Activated CD4-positive, alpha-beta T cell treated with anti-CD3 and anti-CD28 coated beads, Interleukin-2, amount 50 U/mL, for 1 hour (primary cell): ENCODE data around the gene PDCD4.

Experiments used
- DNase-seq: peaks from one replicate; pipeline ENCODE4 v3.0.0-alpha.2; 2020

PDCD4 gene

DNA sequence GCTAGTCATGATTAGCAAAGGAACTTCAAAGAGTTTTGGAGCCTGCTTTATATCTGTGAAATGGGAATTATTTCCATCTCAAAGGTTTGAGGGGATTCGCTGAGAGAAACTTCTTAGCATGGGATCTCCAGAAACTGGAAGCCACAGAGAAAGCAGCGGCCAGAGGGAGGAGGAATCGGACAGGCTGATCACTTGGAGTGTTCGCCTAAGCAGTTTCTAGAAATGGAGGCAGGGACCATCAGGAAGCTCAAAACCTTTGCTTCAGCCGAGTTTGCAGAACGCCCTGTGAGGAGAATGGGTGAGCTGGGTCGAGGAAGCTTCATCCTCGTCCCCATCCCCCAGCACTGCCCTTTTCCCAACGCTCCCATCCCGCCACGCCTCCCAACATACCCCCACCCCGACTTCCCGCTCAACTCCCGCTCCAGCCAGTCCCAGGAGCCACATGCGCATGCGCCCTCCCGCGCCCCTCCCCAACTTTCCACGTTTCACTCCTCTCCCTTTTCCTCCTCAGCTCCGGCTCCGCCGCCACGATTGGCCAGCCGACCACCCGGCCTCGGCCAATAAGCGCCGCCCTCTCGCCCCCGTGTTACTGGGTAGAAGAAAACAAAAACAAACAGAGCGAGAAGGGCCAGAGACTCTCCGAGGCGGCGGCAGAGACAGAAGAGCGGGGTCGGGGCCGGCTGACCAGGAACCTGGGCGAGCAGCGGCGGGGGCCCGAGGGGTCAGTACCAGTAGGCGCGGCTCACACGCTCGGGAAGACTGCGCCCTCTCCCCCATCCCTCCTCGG lies at the start of gene PDCD4:
TSS of gene PDCD4 (plus strand) at position 631 of the 787 bp plus-strand sequence. CDS start 4,100 bp downstream, outside the sequence.
- peak; percentile 94 for DNase-seq

DNA sequence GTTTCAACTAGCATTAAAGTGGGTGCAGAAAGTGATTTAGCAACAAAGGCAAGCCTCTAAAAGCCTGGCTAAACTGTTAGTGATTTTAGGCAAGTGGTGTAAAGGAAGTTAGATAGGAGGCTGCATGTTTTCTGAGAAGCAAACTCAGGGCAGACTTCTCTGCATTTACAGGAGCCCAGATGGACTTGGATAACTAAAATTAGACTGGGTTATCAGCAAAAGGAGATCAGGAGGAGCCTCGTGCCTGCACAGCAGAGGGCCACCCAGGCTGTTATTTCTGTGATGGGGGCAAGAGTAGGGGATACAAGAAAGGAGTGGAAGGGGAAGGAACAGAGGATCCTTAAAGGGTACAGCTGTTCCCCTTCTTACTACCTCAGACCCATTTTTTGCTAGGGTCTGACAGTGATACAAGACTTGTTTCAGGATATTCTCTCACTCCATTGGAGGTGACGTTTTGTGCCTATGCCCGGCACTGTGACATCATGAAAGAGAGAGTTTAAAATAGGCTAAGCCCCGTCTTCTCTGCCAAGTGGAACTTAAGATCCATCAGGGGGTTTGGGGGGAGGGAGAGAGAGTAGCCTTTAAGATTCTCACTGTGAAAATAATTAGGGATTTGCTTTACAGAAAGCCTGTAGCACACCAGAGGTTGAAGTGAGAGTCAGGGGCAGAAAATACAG lies 49.6 kb upstream of the PDCD4 start:
- no peak for DNase-seq

DNA sequence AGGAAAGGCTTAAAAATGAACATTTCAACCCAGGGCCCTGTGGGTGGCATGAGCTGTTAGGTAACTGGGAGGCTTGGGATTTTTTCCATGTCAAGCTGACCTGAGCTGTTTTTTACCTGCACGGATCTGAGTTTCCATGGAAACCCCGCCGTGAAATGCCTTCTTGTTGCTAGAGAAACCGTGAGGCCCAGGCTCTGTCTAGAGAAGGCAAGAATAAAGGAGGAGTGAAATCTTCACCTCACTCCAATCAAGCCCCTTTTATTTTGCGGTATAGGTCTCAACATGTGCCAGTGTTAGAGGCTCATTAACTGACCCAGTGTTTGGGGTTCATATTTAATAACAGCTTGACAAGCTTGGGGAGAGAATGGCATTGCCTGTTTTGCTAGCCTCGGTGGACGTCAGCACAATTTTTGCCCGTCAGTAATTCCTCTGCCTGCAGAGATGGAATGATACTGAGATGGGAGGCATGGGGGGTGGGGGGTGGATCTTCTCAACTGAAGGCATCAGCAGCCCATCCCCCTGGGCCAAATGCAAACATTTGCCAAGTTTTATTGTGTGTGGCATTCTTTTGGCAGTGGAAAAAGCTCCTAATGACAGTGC lies 48.9 kb upstream of the PDCD4 start:
- no peak for DNase-seq

DNA sequence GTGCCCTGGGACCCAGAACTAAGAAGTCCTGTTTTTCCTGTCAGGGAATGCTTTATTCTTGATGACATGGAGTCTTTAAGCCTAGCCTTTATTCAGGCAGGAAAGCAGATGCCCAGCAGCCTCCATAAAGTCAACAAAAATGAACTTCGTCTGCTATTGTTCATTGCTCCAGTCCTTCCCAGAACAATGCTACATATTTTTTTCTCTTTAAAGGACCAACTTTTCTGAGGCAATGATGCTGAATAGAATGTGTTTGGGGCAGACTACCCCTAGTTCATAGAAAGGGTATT lies 47.6 kb upstream of the PDCD4 start:
- DNase-seq = no peak

DNA sequence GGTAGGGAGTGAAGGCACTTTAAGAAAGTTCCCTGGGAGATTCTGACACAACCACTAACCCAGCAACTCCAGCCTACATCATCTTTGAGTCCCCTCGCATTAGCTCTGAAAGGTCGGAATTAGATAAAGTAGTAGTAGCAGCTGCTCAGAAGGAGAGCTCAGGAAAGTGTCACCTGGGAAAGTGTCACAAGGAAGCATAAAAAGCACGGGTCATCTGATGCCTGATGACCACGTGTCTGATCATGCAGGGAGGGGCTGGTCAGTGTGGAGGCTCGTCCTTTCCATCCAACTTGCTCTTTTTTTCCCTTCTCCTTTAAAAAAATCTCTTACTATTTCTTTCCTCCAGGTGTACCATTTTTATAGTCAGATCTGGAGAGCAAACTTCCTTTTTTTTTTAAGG lies 47.1 kb upstream of the PDCD4 start:
- DNase-seq = no peak

DNA sequence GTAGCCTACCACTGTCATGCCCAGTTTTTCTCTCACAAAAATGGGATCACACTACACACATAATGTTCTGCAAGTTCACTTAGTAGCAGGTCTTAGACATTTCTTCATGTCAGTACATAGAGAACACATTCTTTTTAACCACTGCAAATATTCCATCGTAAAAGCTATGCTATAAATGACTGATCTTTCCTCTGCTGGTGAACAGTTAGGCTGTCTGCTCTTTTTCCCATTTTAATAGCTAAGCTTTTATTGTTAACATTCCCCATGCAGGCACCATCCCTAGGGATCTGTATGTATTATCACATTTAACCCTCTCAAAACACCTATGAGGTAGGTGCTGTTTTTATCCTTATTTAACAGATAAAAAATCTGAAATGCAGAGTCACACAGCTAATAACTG lies 46.2 kb upstream of the PDCD4 start:
- DNase-seq = no peak

DNA sequence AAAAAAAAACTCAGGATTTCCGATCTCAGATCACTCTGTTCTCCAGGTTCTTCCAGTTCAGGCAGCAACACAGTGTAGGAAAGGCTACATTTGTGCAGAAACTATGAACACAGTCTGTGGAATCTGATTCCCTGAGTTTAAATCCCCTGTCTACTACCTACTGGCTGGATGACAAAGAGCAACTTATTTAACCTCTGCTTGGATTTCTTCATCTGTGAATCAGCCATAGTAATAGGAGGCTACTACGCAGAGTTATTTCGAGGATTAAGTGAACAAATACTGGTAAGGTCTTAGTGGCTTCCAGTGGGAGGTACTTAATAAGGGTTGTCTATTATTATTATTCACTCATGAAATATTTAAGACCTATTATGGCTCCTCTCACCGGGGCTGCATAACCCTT lies 44.3 kb upstream of the PDCD4 start:
- DNase-seq = no peak

DNA sequence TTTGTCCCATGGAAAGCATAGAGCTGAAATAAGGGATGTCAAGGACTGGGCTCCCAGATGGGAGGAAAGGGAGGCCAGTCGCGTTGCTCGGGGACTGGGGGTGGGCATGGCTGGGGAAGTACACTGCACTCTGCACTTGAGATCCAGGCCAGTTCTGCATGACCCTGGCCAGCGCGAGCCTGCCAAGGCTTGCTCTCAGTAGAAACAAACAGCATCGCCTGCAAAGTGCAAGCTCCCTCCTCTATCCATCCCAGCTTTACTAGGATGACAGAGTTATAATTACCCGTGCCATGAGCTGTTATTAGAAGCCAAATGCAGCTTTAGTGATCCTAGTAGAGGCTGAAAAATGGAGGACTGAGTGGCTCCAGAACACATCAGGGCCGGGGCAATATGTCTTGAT lies 43.9 kb upstream of the PDCD4 start:
- DNase-seq = no peak

DNA sequence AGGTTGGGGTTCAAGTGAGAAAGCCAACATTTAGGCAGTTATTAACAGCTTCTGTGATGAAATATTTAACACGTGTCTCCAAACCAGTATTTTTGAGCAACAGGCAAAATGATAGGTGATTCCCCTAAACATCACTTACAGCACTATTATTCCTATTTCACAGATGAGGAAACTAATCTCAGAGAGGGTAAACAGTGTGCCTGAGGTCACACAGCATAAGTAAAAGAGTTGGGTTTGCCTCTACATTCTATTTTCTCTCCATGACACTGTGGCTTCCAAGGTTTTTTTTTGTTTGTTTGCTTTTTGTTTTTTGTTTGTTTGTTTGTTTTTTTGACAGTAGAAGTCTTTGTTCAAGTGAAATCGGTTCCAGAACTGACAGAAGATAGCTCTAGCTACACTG lies 43.2 kb upstream of the PDCD4 start:
- DNase-seq = no peak

DNA sequence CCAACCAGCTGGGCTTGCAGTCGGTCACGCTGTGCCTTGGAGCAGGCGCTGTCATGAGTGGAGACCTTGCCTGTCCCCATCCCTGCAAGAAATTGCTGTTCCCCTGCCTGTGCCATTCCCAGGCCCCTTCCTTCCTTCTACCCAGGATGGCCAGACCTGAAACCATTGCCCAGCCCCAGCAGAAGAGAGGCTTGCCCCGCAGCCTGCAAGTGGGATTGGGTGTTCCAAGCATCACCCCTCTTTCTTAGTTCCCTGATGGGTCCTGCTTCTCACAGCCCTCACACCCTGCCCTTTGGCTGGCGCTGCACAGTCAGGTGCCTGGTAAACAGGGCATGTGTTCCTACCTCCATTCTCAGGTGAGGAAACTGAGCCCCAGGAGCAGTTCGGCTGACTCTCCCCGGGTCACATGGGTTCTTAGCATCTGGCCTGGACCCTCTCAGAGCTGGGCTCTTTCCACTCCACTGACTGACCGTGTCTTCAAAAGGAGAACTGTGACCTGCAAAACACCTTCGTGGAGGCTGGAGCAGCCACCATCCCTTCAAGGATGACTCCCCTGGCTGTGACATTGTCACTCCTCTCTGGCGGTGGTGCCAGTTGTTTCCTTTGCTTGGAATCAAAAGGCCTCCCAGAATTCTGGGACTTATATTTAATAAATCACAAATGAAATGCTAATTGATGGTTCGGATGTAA lies 41.9 kb upstream of the PDCD4 start:
- no peak for DNase-seq

DNA sequence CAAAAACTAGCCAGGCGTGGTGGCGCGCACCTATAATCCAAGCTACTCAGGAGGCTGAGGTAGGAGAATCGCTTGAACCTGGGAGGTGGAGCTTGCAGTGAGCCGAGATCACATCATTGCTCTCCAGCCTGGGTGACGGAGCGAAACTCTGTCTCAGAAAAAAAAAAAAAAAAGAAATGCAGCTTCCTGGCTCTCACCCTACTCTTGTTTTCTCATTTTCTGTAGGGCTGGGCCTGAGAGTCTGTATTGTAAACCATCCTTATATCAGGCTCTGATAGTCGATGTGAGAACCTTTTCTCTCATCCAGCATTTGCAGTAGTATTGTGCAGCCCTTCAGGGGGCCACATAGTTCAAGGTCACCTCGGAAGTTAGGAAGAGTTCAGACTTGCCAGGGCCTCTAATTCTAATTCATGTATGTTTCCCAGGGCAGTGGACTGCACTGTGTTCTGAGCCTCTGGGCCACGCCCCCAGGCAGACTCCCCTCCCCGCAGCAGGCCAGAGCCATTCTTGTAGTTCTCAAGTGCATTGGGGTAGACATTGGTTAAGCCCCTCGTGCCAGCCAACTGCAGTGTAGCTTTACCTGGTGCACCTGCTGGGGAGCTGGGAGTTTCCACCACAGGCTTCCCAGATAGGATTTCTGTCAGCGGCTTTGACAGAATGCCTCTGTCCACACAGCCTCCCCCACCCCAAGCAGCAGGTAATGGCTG lies 38.3 kb upstream of the PDCD4 start:
- DNase-seq = no peak

DNA sequence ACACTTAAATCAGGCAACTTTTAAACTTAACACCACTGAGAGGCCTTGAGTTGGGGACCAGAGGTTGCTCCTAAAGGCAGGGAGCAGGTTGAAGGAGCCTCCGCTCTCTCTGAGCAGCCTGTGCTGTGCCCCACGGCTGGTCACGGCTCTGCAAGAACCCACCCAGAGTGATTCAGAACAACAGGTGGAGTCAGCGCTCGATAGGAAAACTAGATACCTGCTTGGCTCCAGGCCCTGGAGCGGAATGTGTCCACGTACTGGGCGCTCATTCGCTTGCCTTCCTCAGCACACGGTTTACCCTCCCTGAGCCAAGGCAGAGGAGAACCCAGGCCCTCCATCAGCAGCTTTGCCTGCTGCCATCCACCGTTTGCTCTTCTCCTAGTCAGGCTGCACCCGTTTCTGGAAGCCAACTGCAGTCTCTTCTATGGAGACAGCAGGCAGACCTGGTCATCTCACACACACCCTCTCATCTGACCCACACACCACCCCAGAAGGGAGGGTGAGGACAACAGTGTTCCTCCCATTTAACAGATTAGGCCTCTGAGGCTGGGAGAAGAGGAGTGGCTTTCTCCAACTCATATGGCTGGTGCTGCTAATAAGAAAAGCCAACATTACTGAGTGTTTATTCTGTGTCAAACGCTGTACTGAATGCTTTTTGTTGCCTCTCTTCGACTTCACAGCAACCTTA lies 37.6 kb upstream of the PDCD4 start:
- no peak for DNase-seq

DNA sequence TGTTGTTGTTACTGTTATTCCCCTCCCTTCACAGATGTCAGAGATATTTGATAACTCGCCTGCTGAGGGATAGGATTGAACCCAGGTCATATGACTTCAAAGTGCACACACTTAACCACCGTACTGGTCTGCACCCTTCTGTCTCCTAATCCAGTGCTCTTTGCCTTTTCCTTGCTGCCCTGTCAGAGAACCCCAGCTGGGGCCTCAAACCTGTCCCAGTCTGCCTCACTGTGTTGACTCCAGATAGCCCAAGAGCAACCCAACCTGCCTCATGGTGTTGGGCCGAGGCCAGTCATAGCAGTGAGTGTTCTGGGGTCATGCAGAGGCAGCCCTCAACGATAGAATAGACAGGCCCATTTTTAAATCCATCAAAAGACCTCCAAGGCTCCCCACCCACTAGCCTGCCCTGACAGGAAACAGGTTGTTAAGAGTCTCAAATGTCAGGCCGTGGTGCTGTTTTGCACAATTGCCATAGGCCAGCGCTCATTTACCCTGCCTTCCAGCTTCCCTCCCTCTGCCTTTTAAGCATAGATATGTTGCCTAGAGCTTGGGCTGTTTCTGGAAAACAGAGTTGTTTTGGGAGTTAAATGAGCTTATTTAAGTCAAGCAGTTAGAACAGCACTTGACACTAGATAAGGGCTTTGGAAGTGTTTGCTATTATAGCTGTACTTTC lies 37.0 kb upstream of the PDCD4 start:
- peak; percentile 23 for DNase-seq

DNA sequence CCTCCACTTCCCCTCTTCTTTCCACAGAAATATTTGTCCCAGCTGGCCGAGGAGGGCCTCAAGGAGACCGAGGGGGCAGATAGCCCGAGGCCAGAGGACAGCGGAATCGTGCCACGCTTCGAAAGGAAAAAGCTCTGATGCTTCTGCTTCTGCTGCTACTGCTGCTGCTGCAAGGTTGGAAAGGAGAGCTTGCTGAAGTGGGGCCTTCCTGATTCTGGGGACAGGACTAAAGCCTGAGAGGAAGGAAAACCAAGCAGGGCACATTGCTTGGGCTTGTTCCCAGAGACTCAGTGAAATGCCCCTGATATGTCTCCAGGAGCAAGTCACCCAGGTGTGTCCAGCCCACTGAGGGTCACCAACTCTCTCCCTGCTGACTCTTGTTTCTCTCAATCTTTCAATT lies 35.9 kb upstream of the PDCD4 start:
- DNase-seq = no peak

DNA sequence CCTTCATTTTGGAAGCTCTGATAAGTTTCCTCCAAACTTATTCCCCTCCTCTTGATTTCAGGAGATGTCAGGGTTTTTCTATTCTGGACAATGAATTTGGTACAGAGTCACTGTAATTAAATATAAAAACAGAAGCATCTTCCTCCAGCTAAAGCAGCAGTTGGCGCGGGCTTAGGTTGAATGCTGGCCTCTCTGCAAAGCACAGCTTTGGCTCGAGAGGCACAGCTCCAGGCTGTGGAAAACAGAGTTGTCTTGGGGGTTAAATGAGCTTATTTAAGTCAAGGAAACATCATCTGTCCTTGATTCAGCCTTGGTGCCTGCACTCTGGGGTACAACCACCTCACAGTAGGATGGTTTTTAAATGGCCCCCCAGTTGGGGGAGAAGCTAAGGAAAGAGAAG lies 35.0 kb upstream of the PDCD4 start:
- DNase-seq = no peak

DNA sequence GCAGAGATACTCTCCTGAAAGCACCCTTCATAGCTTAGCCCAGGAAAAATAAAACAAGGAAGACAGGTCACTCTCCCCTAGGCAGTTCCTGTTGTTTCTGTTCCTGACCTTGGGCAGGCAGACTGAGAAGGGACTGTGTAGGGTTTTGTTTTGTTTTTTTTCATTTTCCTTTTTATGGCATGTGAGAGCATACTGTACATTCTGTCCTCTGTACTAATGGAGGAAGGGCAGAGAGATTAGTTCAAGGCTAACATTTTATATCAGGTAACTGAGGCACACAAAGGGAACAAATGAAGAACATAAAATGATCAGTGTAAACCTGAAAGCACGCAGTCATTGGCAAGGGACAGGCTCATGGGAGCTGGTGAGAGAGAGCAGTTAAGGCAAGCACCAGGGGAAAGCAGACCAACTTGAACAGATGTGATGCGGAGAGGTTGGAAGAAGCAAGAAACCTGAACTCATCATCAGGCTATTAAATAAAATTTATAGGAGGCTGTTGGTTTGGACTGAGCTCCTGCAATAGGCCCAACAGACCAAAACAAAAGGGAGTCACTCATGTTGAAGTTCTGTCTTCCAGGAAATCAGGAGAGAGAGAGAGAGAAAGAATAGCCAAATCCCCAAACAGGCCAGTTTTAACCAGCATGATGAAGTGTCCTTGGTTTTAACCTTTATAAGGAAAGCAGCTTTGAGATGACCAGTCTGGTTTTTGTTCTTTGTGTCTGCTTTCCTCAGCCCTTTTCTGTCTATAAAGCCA lies 34.1 kb upstream of the PDCD4 start:
- DNase-seq = no peak

DNA sequence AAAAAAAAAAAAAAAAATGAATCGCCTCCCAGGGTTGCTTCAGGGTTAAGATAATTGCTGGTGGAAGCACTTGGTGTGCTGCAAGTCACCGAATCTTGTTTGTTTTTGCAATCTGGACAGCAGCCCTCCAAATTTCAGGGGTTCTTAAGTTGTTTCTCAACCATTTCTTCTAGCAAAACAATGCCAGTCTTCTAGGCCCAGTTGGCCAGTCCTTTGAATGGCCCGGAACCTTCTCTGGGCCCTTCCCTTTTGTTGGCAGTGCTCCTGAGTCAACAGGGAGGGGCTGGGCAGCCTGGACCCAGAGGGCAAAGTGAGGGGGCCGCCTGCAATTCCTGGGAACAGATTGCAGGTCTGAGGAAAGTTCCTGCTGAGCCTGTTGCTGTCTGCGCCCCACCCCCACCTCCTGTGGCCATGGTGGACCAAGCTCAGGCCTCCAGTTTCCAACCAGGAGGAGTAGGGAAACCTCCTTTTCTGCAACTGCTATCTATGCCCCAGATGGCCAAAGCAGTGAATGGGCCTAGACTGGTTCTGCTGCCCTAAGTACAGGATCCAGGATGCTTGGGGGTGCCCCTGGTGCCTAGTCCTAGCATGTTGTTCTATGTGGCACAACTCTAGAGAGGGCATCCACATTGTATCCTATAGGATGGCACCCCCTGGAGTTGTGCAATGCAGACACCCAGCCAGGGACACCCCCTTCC lies 31.4 kb upstream of the PDCD4 start:
- no peak for DNase-seq

DNA sequence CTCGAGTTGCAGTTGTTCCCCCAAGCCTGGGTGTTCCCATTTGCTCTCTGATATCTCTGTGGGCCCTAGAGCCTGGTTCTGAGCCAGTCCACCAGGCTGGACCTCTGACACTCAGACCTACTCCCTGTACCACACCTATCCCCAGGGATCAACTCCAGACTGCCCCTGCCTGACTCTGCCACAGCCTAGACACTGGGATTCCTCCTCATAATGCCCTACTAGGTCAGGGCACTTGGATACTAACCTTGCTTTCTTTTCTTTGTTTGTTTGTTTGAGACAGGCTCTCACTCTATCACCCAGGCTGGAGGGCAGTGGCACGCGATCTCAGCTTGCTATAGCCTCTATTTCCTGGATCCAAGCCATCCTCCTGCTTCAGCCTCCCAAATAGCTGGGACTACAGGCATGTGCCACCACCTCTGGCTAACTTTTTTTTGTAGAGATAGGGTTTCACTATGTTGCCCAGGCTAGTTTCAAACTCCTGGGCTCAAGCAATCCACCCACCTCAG lies 30.8 kb upstream of the PDCD4 start:
- DNase-seq = no peak

DNA sequence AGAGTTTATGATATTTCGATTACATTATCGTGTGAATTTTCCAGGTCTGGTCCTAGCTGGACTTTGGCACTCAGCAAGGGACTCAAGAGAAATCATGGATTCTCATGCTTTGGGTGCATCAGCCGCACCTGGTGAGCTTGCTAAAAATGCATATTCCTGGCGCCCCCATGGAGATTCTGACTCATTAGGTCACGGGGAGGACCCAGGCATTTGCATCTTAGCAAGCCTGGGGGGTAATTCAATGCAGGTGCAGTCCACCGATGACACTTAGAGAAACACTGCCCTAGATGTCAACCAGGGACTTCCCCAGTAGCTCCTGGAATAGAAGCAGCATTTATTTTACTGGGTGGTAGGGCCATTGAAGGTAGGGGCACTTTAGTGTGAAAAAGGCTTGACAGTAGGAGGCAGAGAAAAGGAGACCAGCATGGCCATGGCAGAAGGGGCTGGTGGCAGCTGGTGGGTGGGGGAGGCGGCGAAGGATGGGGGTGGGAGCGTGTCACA lies 29.9 kb upstream of the PDCD4 start:
- DNase-seq = no peak

DNA sequence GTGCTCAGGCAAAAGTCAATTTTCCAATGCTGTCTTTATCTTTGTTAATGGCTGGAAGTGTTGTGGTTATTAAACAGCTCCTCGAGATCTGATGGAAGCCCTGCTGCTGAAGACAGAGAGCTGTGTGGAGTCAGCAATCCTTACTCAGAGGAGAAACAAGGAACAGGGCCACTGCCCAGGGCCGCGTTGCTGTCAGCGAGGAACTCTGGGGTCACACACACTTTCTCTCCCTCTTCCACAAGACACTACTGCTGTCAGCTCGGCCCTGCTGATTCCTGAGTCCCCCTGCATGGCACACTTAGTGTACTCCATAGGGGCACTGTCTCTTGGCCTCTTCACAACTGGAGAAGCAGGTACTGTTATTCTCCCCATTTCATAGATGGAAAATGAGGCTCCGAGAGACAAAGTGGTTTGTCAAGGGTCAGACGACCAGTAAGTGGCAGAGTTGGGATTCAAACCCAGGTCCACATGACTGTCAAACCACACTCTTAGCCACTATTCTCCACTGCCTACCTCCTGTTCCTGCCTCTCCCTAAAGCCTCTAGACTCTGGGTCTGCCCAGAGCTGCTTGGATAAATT lies 29.3 kb upstream of the PDCD4 start:
- no peak for DNase-seq
